Mucosa of stomach (tissue), 1 donor: ENCODE measurements around the gene POU6F2.
"Not testable (repeated sequence)": the region's sequence is repeated elsewhere in the genome, so short reads cannot be mapped to it uniquely, and the experiment has no call there.

Source experiments
- H3K27me3 ChIP-seq: one replicate; pipeline ENCODE4 v1.7.0; 2013; ENCODE audit warnings: mild to moderate bottlenecking, low read length; ENCODE audit not compliant: control insufficient read depth, insufficient read depth
- H3K36me3 ChIP-seq: one replicate; pipeline ENCODE4 v1.7.0; 2013; ENCODE audit warnings: low read length; ENCODE audit not compliant: control insufficient read depth, insufficient read depth
- H3K4me1 ChIP-seq: one replicate; pipeline ENCODE4 v1.7.0; 2013; ENCODE audit warnings: mild to moderate bottlenecking, low read length; ENCODE audit not compliant: control insufficient read depth, insufficient read depth
- H3K4me3 ChIP-seq: one replicate; pipeline ENCODE4 v1.7.0; 2013; ENCODE audit warnings: low read length
- H3K9ac ChIP-seq: one replicate; pipeline ENCODE4 v1.7.0; 2013; ENCODE audit warnings: mild to moderate bottlenecking, low read length, moderate library complexity
- H3K9me3 ChIP-seq: one replicate; pipeline ENCODE4 v1.7.0; 2013; ENCODE audit warnings: mild to moderate bottlenecking, low read length, moderate library complexity; ENCODE audit not compliant: control insufficient read depth
- donor health status: Pancreatic carcinoma.

The POU6F2 gene

DNA sequence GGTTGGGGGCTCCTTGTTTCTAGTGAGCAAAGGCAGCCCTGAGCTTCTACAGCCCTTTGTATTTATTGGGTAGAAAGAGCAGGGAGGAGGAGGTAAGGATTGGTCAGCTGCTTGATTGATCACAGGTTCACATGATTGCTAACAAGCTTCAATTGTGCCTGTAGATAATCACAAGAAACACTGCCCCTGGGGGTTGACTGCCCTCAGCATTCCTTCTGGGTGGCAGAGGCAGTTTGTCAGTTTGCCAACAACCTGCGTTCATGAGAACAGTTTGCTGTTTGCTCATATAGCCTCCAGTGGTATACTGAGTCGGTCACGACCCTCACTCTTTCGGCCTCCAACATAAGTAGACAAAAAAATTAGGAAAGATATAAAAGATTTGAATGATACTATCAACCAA, 30.2 kb upstream of the POU6F2 start:
- H3K9ac ChIP-seq, H3K36me3 ChIP-seq, H3K4me1 ChIP-seq, H3K4me3 ChIP-seq, H3K27me3 ChIP-seq, H3K9me3 ChIP-seq: not testable (repeated sequence)

DNA sequence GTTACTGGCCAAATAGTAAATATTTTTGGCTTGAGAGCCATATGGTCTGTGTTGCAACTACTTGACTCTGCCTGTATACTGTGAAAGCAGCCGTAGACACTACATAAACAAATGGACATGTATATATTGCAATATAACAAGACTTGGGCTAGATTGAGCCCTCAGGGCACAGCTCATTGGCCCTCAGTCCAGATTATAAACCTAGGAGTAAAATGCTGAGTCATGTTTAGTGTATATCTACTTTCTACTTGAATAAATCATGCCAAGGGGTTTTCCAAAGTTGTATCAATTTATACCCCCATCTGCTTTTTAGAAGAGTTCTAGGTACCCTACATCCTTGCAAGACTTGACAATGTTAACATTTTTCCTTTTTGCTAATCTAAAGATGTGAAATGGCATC, 27.4 kb upstream of the POU6F2 start:
- Histone ChIP-seq H3K9ac (no peak overlapping the region), H3K36me3 (no peaks in the 10 kb centered on the region), H3K27me3 (no peaks in the 10 kb centered on the region), H3K4me3 (no peak overlapping the region), H3K4me1 (no peaks in the 10 kb centered on the region), H3K9me3 (no peaks in the 10 kb centered on the region)

DNA sequence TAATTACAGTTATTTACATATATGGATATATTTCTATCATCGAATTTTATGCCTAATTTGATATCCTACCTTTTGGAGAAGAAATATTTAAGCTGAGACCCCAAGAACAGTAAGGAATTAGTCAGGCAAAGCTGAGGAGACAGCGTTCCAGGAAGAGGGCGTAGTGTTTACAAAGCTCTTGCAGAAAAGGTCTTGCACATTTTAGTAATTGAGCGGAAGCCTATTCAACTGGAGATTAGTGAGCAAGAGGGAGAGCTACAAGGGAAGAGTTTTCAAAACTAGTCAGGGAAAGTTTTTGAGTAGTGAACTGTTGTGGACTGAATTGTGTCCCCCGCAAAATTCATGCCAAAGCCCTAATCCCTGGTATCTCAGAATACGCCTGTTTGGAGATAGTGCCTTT, 26.5 kb upstream of the POU6F2 start:
- H3K27me3 ChIP-seq: no peaks in the 10 kb centered on the region
- no peaks in the 10 kb centered on the region for H3K4me1 ChIP-seq
- H3K4me3 ChIP-seq: no peak overlapping the region
- H3K9me3 ChIP-seq: no peaks in the 10 kb centered on the region
- H3K9ac ChIP-seq: no peak overlapping the region
- no peaks in the 10 kb centered on the region for H3K36me3 ChIP-seq

DNA sequence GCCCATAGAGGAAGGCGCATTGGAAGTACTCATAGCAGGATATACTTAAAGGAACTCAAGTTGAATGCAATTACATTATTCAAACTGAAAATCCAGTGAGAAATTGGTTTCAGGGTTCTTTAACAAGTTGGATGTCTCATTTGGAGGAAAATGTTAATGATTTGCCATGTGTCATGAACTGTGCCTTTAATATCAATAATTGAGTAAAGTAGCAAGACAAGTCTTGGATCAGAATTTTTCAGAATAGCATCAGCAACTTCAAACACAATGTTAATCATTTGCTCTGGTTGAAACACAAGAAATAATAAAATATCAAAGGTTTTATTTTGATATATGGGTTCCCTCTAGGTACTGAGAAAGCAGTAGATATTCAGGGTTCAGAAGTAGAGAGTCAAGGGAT, 24.5 kb upstream of the POU6F2 start:
- Histone ChIP-seq H3K9me3 (no peaks in the 10 kb centered on the region), H3K9ac (no peak overlapping the region), H3K27me3 (no peaks in the 10 kb centered on the region)

DNA sequence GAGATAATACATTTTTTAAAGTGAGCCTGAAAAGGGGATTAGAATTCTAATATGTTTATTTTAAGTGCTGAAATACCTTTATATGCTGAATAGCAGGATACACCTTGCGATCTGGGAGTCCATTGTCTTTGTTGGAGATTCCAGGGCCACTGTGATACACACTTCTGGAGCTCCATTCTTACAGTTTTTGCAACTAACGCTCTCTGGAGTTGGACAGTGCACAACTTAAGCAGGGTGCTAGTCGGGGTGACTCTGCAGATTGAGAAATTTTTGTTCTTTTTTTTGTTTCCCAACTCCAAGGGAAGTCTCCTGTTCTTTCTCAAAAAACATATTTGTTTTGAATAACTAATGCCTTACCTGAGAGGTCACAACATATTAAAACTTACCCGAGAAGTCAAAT, 23.7 kb upstream of the POU6F2 start:
- Histone ChIP-seq H3K27me3 (no peaks in the 10 kb centered on the region), H3K36me3 (no peaks in the 10 kb centered on the region), H3K9me3 (no peaks in the 10 kb centered on the region), H3K4me3 (no peak overlapping the region), H3K9ac (no peak overlapping the region), H3K4me1 (no peaks in the 10 kb centered on the region)

More for the DNA sequence above, 24.5 kb upstream of the POU6F2 start:
- Histone ChIP-seq H3K4me1 (no peaks in the 10 kb centered on the region), H3K36me3 (no peaks in the 10 kb centered on the region), H3K4me3 (no peak overlapping the region)

DNA sequence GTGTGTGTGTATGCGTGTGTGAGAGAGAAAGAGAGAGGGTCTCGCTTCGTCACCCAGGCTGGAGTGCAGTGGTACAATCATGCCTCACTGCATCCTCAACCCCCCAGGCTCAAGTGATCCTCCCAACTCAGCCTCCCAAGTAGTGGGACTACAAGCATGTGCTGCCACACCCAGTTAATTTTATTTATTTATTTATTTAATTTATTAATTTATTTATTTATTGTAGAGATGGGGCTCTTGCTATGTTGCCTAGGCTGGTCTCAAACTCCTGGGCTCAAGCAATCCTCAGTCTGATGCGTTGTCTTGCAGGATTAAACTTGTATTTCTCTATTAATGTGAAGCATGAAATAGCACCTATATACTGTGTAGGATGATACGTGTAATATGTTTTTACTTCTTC, 21.8 kb upstream of the POU6F2 start:
- Histone ChIP-seq H3K9me3 (no peaks in the 10 kb centered on the region), H3K4me3 (no peak overlapping the region), H3K36me3 (no peaks in the 10 kb centered on the region), H3K4me1 (no peaks in the 10 kb centered on the region), H3K27me3 (no peaks in the 10 kb centered on the region), H3K9ac (no peak overlapping the region)

DNA sequence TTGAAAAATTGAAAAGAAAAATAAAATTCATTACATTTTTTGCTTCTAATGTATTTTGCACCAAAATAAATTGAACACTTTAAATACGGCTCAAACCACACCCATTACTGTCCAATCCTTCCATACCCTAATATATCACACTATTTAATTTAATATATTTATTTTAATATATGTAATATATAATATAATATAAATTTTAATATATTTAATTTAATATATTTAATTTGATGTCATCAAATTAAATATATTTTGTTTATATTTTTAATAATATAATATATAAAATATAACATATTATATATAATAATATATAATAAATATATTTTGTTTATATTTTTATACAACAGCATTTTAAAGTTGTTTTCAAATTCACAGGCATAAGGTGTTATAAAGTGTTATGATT, 15.7 kb upstream of the POU6F2 start:
- Histone ChIP-seq H3K9ac (no peak overlapping the region), H3K9me3 (no peaks in the 10 kb centered on the region), H3K27me3 (no peaks in the 10 kb centered on the region), H3K36me3 (no peaks in the 10 kb centered on the region), H3K4me1 (no peaks in the 10 kb centered on the region), H3K4me3 (no peak overlapping the region)

DNA sequence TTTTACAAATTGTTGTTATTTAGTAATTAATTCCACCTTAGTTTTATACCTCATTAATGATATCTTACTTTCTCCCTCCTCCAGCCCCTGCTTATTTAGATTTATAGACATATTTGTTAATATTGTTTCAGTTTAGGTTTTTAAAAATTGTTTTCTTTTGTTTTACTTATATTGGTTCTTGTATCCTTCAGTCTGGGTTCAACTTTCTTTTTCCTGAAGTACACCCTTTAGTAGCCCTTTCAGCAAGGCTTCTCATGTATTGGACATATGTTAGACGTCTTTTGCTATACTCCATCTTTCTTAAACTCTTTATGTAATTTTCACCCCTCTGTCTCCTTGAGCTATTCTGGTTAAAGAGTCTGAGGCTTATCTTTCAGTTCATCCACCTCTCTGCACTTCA, 12.8 kb upstream of the POU6F2 start:
- Histone ChIP-seq H3K9ac (no peak overlapping the region), H3K27me3 (no peaks in the 10 kb centered on the region), H3K4me3 (no peak overlapping the region), H3K9me3 (no peaks in the 10 kb centered on the region), H3K36me3 (no peaks in the 10 kb centered on the region), H3K4me1 (no peaks in the 10 kb centered on the region)

DNA sequence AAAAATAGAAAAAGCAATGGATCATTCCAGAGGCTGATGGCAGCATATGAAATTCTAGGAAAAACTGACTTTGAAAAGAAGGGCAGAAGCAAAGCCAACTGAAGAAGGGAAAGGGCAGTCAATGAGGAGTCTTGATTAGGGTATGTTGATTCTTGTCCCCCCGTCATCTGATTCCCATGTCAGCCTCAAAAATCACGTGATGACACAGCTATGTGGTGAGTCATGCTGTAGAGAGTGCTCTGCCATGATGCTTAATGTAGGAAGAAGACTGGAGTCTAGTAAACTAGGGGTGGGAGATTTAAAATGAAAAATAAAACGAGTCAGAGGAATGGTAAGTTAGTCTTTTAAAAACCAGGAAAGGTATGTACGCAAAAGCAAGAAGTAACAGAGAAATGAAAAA, 3.9 kb upstream of the POU6F2 start:
- Histone ChIP-seq H3K9ac (no peak overlapping the region), H3K27me3 (peaks cover 32% of the 10 kb centered on the region), H3K4me3 (no peak overlapping the region), H3K9me3 (no peaks in the 10 kb centered on the region), H3K4me1 (no peaks in the 10 kb centered on the region), H3K36me3 (no peaks in the 10 kb centered on the region)

DNA sequence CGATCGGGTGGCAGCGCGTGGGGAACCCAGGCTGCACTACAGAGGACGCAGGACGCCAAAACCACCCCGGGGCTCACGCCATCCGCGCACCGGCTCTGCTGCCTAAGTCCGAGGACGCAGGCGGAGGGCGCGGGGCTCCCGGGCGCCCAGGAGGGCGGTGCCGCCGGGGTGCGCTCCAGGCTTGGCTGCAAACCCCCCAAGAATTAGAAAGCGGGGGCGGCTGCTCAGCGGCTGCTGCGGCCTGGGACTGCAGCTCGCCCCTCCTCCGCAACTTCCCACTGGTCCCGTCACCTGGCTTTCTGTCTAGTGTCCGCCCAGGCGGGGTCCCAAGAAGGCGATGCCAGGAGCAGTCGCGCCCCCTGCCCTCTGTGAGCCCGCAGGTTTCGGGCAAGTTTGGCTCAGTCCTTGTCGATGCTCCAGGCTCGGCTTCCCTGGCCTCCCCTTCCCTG, 1.7 kb upstream of the POU6F2 start:
- peaks cover 33% of the 10 kb centered on the region for H3K27me3 ChIP-seq
- H3K4me3 ChIP-seq: no peak overlapping the region
- no peaks in the 10 kb centered on the region for H3K9me3 ChIP-seq
- H3K9ac ChIP-seq: no peak overlapping the region
- H3K36me3 ChIP-seq: no peaks in the 10 kb centered on the region
- H3K4me1 ChIP-seq: no peaks in the 10 kb centered on the region

DNA sequence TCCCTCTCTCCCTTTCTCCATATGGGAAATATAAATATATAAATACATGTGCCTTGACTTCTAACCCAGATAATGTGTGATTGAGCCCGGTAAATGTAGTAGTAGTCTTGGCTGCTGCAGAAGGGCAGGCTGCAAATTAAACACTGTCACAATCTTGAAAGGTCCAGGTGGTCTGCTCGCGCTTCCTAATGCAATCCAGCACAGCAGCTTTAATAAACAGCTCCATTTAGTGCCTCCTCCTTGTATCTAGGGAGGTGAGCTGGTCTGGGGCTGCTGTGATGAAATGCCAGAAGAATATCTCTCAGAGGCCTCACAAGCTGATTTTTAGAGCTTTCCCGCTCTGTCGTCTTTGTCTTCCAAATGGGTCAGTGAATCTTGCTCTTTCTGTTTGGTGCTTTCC, 782 bp downstream of the POU6F2 start:
- H3K9me3 ChIP-seq: no peaks in the 10 kb centered on the region
- H3K9ac ChIP-seq: no peak overlapping the region
- peaks cover 37% of the 10 kb centered on the region for H3K27me3 ChIP-seq
- no peaks in the 10 kb centered on the region for H3K4me1 ChIP-seq
- H3K36me3 ChIP-seq: no peaks in the 10 kb centered on the region
- no peak overlapping the region for H3K4me3 ChIP-seq

DNA sequence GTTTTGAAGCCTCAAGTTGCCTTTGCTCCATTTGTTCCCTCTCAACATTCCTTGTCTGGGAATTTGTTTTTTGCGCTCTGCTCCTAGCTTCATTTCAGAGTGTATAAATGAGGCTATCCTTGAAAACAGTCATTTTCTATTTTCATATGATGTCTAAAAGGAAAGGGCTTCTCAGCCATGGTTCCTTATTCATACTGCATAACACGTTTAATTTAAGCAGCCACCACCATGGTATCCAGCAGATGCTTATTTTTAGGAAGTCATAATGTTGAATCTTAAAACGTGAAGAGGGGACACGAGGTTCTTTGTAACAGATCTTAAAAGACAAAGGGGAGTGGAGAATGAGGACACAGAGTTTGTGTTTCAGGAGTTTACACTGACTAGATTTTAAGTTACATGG, 14.5 kb downstream of the POU6F2 start:
- Histone ChIP-seq H3K4me1 (no peaks in the 10 kb centered on the region), H3K4me3 (no peak overlapping the region), H3K36me3 (no peaks in the 10 kb centered on the region), H3K27me3 (no peaks in the 10 kb centered on the region), H3K9ac (no peak overlapping the region), H3K9me3 (no peaks in the 10 kb centered on the region)

DNA sequence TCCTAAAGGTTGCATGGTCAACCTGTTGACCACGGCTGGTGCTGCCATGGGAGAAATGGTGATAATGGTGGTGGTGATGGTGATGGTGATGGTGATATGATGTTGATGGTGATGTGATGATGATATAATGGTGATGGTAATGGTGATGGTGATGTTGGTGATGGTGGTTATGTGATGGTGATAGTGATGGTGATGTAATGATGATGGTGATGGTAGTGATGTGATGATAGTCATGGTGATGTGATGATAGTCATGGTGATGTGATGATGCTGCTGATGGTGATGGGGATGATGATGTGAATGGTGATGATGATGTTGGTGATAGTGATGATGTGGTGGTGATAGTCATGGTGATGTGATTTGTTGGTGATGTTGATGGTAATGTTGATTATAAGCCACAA, 23.9 kb downstream of the POU6F2 start:
- Histone ChIP-seq H3K4me1 (no peaks in the 10 kb centered on the region), H3K9me3 (no peaks in the 10 kb centered on the region), H3K9ac (no peak overlapping the region), H3K27me3 (no peaks in the 10 kb centered on the region), H3K36me3 (no peaks in the 10 kb centered on the region), H3K4me3 (no peak overlapping the region)
